A673 (cell line): ENCODE results near the gene NFIB. TPM values are rescaled to one million over a fixed set of nuclear protein-coding genes. Genes with fewer than 3 reads are reported as not detected.

Experiments
- BruUV-seq: library from RNA; stranded (reverse); fragments of 400-500 nt; replicated peaks from 2 replicates; lab custom pipeline; 2021; lab: Mats Ljungman, UMichigan
- CTCF ChIA-PET: fragments of 300-600 bp; sonication (Branson Sonifier 250); formaldehyde crosslinking; loops from one replicate; lab custom pipeline; 2022; ENCODE audit warnings: antibody characterized with exemption; lab: Charles Lee
- POLR2A ChIA-PET: fragments of 300-600 bp; sonication (Branson Sonifier 250); formaldehyde crosslinking; loops from one replicate; lab custom pipeline; 2022; ENCODE audit warnings: antibody characterized with exemption; ENCODE audit not compliant: low non-redundant PET; lab: Charles Lee
- DNase-seq: peaks from one replicate; pipeline ENCODE4 v3.0.0-alpha.2; 2015; ENCODE audit warnings: low spot score
- H3K27ac ChIP-seq: fragments of 200-600 bp; sonication (generic); 2 replicates; pipeline ENCODE4 v1.5.1; 2016; ENCODE audit warnings: mixed run types, low read depth, mild to moderate bottlenecking, mixed read lengths, antibody characterized with exemption, low read length; ENCODE audit not compliant: poor library complexity, severe bottlenecking
- H3K27me3 ChIP-seq: fragments of 200-600 bp; sonication (generic); replicated peaks from 2 replicates; pipeline ENCODE4 v1.6.1; 2017; ENCODE audit warnings: mixed run types, low read depth, mild to moderate bottlenecking, mixed read lengths, antibody characterized with exemption, low read length; ENCODE audit not compliant: insufficient read depth, poor library complexity
- H3K36me3 ChIP-seq: fragments of 200-600 bp; sonication (generic); 2 replicates; pipeline ENCODE4 v1.6.1; 2016; ENCODE audit warnings: mixed run types, mild to moderate bottlenecking, mixed read lengths, antibody characterized with exemption, low read length; ENCODE audit not compliant: insufficient read depth, poor library complexity, severe bottlenecking
- H3K4me1 ChIP-seq: fragments of 200-600 bp; sonication (generic); 2 replicates; pipeline ENCODE4 v1.6.1; 2017; ENCODE audit warnings: mixed run types, mild to moderate bottlenecking, mixed read lengths, antibody characterized with exemption, low read length; ENCODE audit not compliant: insufficient read depth, poor library complexity, severe bottlenecking
- H3K4me3 ChIP-seq: fragments of 200-600 bp; sonication (generic); 2 replicates; pipeline ENCODE4 v1.5.1; 2016; ENCODE audit warnings: low read depth, mixed run types, mild to moderate bottlenecking, mixed read lengths, low read length; ENCODE audit not compliant: poor library complexity, severe bottlenecking
- H3K9me3 ChIP-seq: fragments of 200-600 bp; sonication (generic); 2 replicates; pipeline ENCODE4 v1.6.1; 2016; ENCODE audit warnings: mixed run types, low read depth, mild to moderate bottlenecking, mixed read lengths, antibody characterized with exemption, low read length; ENCODE audit not compliant: poor library complexity, severe bottlenecking
- EZH2 ChIP-seq: fragments of 200-600 bp; sonication (generic); IDR thresholded peaks from 2 replicates; pipeline ENCODE4 v1.6.1; 2017; ENCODE audit warnings: borderline replicate concordance, low read depth, mild to moderate bottlenecking, mixed read lengths, antibody characterized with exemption, low read length; ENCODE audit not compliant: poor library complexity, severe bottlenecking
- intact Hi-C: fragments of 100-400 bp; cut with micrococcal nuclease; formaldehyde crosslinking; loops from one replicate; pipeline ENCODE4 v1.10.0; 2022; ENCODE audit not compliant: unreplicated experiment
- total RNA-seq: library from RNA; stranded (reverse); gene quantifications from 2 replicates; pipeline ENCODE4 v1.2.3, GENCODE V29; 2021
- TF ChIP-seq, protein P1 (sequence below): fragments of 300-800, 200-600 bp; sonication (generic); conservative IDR thresholded peaks from 2 replicates; pipeline ENCODE4 v1.5.1; 2017; ENCODE audit warnings: low read depth, mild to moderate bottlenecking, antibody characterized with exemption, low read length, moderate library complexity, mixed read lengths

Gene NFIB
- total RNA-seq, 1 experiment from 2014 or later, result 41.2 TPM

- intact Hi-C loops, result loop anchor here (5.0 kb wide), 3 partner anchors 93 to 297 kb away; no protein-coding TSS in a partner anchor
- no peaks in the 10 kb centered on the region for H3K27me3 ChIP-seq
- H3K36me3 ChIP-seq, result no peaks in the 10 kb centered on the region
- H3K4me1 ChIP-seq, result peaks cover 27% of the 10 kb centered on the region
- ChIA-PET CTCF (no interaction called here), POLR2A (interaction anchor here (0.6 kb wide), 1 partner anchor 132 kb away, joined by 4 read pairs; no protein-coding TSS in a partner anchor)
- TF ChIP-seq EZH2, result no peak
- TF ChIP-seq, protein P1, sequence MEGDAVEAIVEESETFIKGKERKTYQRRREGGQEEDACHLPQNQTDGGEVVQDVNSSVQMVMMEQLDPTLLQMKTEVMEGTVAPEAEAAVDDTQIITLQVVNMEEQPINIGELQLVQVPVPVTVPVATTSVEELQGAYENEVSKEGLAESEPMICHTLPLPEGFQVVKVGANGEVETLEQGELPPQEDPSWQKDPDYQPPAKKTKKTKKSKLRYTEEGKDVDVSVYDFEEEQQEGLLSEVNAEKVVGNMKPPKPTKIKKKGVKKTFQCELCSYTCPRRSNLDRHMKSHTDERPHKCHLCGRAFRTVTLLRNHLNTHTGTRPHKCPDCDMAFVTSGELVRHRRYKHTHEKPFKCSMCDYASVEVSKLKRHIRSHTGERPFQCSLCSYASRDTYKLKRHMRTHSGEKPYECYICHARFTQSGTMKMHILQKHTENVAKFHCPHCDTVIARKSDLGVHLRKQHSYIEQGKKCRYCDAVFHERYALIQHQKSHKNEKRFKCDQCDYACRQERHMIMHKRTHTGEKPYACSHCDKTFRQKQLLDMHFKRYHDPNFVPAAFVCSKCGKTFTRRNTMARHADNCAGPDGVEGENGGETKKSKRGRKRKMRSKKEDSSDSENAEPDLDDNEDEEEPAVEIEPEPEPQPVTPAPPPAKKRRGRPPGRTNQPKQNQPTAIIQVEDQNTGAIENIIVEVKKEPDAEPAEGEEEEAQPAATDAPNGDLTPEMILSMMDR, result no peak
- DNase-seq, result no peak
- no peaks in the 10 kb centered on the region for H3K9me3 ChIP-seq
- no peak overlapping the region for H3K4me3 ChIP-seq
- no TSS peak for BruUV-seq
- H3K27ac ChIP-seq, result no peak overlapping the region
Measured at GRCh38 chr9:14323985-14324650, 10.2 kb upstream of the NFIB start.

DNA sequence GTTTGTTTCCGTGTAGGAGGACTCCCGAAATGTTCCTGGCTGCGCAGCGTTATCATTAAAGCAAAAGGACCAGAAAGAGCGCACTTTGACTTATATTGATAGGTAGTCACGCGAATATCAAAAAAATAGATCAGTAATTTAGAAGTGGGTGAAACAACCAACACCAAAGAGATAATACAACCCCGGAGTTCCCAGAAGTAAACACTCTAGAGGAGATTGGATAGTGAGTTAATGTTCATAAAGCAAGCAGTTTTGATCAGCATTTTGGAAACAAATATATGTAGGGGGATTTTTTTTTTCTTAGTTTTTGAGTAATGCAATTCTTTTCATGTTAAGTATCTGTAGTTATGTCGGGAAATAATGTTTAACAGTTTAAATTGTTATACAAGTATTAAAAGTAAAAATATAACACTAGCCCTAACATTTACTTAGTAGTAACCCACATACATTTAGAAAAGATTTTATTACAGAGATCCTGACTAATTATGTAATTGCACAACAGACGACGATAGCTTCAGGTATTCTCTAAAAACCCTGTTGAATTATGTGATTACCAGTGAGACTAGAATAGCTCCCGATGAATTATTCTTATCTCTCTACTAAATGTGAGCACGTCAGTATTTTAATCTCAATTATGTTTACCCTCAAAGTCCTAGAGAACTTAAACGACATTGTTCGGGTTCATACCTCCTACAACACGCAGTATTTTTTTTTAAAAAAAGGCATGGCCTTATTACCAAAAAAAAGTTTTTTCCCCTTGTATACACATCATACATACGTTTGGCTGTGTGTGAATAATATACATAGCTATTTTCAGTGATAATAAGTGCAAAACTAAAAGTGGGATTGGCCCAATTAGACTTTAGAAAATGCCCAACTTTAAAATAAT, 9.4 kb upstream of the NFIB start:
- Histone ChIP-seq H3K27ac (peak overlapping the region; percentile 96), H3K4me1 (peaks cover 35% of the 10 kb centered on the region), H3K9me3 (no peaks in the 10 kb centered on the region), H3K27me3 (no peaks in the 10 kb centered on the region), H3K4me3 (peak overlapping the region; percentile 60), H3K36me3 (no peaks in the 10 kb centered on the region)
- BruUV-seq, result TSS peak; percentile 90
- ChIA-PET CTCF (no interaction called here), POLR2A (interaction anchor here (0.6 kb wide), 1 partner anchor 131 kb away, joined by 4 read pairs; no protein-coding TSS in a partner anchor)
- intact Hi-C loops, result loop anchor here (5.0 kb wide), 3 partner anchors 94 to 296 kb away; no protein-coding TSS in a partner anchor
- no peak for TF ChIP-seq EZH2
- TF ChIP-seq, protein P1, result no peak
- no peak for DNase-seq

- Histone ChIP-seq H3K27me3 (no peaks in the 10 kb centered on the region), H3K36me3 (no peaks in the 10 kb centered on the region), H3K27ac (peak overlapping the region; percentile 96), H3K4me1 (peaks cover 43% of the 10 kb centered on the region), H3K9me3 (no peaks in the 10 kb centered on the region), H3K4me3 (peak overlapping the region; percentile 60)
- ChIA-PET POLR2A (no interaction called here), CTCF (interaction anchor here (0.7 kb wide), 1 partner anchor 1225 kb away, joined by 4 read pairs; no protein-coding TSS in a partner anchor)
- TF ChIP-seq, protein P1, result no peak
- no peak for TF ChIP-seq EZH2
- intact Hi-C loops, result loop anchor here (5.0 kb wide), 3 partner anchors 95 to 295 kb away; no protein-coding TSS in a partner anchor
- peak; percentile 93 for DNase-seq
- no TSS peak for BruUV-seq
Measured at GRCh38 chr9:14322211-14323082, 8.5 kb upstream of the NFIB start.
